ENCODE data around the gene TBC1D14. TPM values are rescaled to one million over a fixed set of nuclear protein-coding genes. Genes with fewer than 3 reads are reported as not detected.

TBC1D14 gene
- polyA plus RNA-seq, 1 of the 3 experiments (the other 2 are of a cell fraction), result 39.5 TPM

GRCh38 chr4:6896035-6896434 is 13.6 kb upstream of the TBC1D14 start:
- H3K79me2 ChIP-seq (ENCODE audit: insufficient read depth), result no peaks in the 10 kb centered on the region
- H3K4me1 ChIP-seq (ENCODE audit: control insufficient read depth in 1 of 2, insufficient read depth in 2 of 2, low read depth in 1 of 2, low read length in 1 of 2), result no peaks in the 10 kb centered on the region
- no peak overlapping the region for H2AFZ ChIP-seq (ENCODE audit: low read depth)
- no peaks in the 10 kb centered on the region for H4K20me1 ChIP-seq (ENCODE audit: insufficient read depth)
- H3K27ac ChIP-seq (ENCODE audit: low read depth in 2 of 2, low read length in 1 of 2), result no peak overlapping the region
- no peaks in the 10 kb centered on the region for H3F3A ChIP-seq (replicated peaks; ENCODE audit: insufficient read depth)
- DNase-seq, result no peak
- no peaks in the 10 kb centered on the region for H3K9me3 ChIP-seq
- no peak for TF ChIP-seq TCF12 (IDR thresholded peaks at IDR 0.05)
- TF ChIP-seq RXRA (IDR thresholded peaks at IDR 0.05; ENCODE audit: borderline replicate concordance, low read depth), result no peak
- no peak for TF ChIP-seq EZH2phosphoT487 (IDR thresholded peaks at IDR 0.05; ENCODE audit: borderline replicate concordance, low read depth)
- TF ChIP-seq, protein P1, sequence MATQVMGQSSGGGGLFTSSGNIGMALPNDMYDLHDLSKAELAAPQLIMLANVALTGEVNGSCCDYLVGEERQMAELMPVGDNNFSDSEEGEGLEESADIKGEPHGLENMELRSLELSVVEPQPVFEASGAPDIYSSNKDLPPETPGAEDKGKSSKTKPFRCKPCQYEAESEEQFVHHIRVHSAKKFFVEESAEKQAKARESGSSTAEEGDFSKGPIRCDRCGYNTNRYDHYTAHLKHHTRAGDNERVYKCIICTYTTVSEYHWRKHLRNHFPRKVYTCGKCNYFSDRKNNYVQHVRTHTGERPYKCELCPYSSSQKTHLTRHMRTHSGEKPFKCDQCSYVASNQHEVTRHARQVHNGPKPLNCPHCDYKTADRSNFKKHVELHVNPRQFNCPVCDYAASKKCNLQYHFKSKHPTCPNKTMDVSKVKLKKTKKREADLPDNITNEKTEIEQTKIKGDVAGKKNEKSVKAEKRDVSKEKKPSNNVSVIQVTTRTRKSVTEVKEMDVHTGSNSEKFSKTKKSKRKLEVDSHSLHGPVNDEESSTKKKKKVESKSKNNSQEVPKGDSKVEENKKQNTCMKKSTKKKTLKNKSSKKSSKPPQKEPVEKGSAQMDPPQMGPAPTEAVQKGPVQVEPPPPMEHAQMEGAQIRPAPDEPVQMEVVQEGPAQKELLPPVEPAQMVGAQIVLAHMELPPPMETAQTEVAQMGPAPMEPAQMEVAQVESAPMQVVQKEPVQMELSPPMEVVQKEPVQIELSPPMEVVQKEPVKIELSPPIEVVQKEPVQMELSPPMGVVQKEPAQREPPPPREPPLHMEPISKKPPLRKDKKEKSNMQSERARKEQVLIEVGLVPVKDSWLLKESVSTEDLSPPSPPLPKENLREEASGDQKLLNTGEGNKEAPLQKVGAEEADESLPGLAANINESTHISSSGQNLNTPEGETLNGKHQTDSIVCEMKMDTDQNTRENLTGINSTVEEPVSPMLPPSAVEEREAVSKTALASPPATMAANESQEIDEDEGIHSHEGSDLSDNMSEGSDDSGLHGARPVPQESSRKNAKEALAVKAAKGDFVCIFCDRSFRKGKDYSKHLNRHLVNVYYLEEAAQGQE (IDR thresholded peaks at IDR 0.05; ENCODE audit: low read depth, low read length), result no peak
- TF ChIP-seq POLR2AphosphoS5 (IDR thresholded peaks at IDR 0.05; ENCODE audit: low read depth, low read length), result no peak
- no peak for TF ChIP-seq GATA2 (CRISPR knock-in tag; IDR thresholded peaks at IDR 0.05)
- TF ChIP-seq, protein P2, sequence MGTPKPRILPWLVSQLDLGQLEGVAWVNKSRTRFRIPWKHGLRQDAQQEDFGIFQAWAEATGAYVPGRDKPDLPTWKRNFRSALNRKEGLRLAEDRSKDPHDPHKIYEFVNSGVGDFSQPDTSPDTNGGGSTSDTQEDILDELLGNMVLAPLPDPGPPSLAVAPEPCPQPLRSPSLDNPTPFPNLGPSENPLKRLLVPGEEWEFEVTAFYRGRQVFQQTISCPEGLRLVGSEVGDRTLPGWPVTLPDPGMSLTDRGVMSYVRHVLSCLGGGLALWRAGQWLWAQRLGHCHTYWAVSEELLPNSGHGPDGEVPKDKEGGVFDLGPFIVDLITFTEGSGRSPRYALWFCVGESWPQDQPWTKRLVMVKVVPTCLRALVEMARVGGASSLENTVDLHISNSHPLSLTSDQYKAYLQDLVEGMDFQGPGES (IDR thresholded peaks at IDR 0.05; ENCODE audit: low read depth, low read length), result no peak
- no peak for TF ChIP-seq FOSL2 (IDR thresholded peaks at IDR 0.05; ENCODE audit: borderline replicate concordance, low read depth)
- TF ChIP-seq TEAD4 (IDR thresholded peaks at IDR 0.05; ENCODE audit: borderline replicate concordance, insufficient read depth), result no peak
- TF ChIP-seq PBX3 (IDR thresholded peaks at IDR 0.05), result no peak
- no peak for TF ChIP-seq NFIC (IDR thresholded peaks at IDR 0.05; ENCODE audit: borderline replicate concordance)
- no peak for TF ChIP-seq SMC3 (IDR thresholded peaks at IDR 0.05; ENCODE audit: low read depth, low read length)
- no peak for TF ChIP-seq CHD2 (IDR thresholded peaks at IDR 0.05; ENCODE audit: low read length, partially characterized antibody)
- TF ChIP-seq, protein P3, sequence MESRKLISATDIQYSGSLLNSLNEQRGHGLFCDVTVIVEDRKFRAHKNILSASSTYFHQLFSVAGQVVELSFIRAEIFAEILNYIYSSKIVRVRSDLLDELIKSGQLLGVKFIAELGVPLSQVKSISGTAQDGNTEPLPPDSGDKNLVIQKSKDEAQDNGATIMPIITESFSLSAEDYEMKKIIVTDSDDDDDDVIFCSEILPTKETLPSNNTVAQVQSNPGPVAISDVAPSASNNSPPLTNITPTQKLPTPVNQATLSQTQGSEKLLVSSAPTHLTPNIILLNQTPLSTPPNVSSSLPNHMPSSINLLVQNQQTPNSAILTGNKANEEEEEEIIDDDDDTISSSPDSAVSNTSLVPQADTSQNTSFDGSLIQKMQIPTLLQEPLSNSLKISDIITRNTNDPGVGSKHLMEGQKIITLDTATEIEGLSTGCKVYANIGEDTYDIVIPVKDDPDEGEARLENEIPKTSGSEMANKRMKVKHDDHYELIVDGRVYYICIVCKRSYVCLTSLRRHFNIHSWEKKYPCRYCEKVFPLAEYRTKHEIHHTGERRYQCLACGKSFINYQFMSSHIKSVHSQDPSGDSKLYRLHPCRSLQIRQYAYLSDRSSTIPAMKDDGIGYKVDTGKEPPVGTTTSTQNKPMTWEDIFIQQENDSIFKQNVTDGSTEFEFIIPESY (IDR thresholded peaks at IDR 0.05; ENCODE audit: borderline replicate concordance, low read depth), result no peak
- no peak for TF ChIP-seq YY1 (IDR thresholded peaks at IDR 0.05; ENCODE audit: low read depth)
- POLR2A ChIA-PET, result no interaction called here
- CTCF ChIA-PET, result interaction anchor here (0.7 kb wide), 1 partner anchor 147 kb away, joined by 3 read pairs; a partner anchor contains a TSS
- no peak overlapping the region for H3K9ac ChIP-seq
- no peak overlapping the region for H3K4me3 ChIP-seq (ENCODE audit: low read depth in 2 of 2, low read length in 1 of 2)
- no peaks in the 10 kb centered on the region for H3K9me2 ChIP-seq
- no peaks in the 10 kb centered on the region for H3K27me3 ChIP-seq (ENCODE audit: insufficient read depth)
- no peaks in the 10 kb centered on the region for H3K36me3 ChIP-seq (replicated peaks in 1 of 2; ENCODE audit: control insufficient read depth in 1 of 2, insufficient read depth in 2 of 2, low read length in 1 of 2)
- 87% methylated on average over 4 of the region's 5 CpGs for WGBS (ENCODE audit: low lambda C conversion rate)
- H3K4me2 ChIP-seq, result no peak overlapping the region
